ENCODE results near the gene GALNT4. TPM values are rescaled to one million over a fixed set of nuclear protein-coding genes. Genes with fewer than 3 reads are reported as not detected.

GALNT4 gene
- total RNA-seq, result 1 to 10 TPM; 5.4 to 5.7 TPM

DNA sequence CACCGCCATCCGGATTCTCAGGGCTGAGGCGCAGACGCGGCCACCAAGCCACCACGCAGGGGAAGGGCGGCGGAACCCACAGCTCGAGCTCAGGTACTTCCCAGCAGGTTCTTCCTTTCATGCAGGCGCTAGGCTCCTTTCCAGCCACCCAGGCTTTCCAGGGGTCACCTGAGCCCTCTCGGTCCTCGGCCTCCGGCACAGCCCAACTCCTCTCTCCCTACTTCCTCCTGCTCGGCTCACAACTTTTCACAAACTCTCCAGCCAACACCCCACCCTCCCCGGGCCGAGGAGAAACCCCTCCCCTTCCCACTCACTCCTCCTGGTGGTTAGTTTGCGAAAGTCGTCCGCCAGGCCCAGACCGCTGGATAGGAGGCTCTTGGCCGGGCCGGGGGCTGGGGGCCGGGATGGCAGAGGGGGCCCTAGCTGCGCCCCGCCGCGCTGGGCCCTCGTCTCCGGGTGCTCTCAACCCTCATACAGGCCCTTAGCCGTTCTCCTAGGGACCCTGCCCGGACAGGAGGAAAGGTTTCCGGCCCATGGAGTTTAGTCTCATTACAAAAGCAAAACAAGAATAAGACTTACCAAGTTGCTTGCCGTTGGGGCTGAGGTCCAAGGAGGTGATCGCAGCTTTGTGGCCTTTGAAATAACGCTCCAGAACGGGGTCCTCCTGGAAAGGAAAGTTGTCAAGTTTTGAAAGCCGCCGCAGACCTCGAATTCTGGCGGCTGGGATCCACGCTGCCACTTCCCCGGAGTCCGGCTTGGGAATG is at the start of gene GALNT4:
Gene GALNT4 (minus strand): TSS at position 256 of the 764 bp plus-strand sequence. CDS start 247 bp downstream, at position 9.
- no peaks in the 10 kb centered on the region for H3K9me3 Mint-ChIP-seq
- peak; percentile 77 for DNase-seq
- peaks cover 38% of the 10 kb centered on the region for H3K4me1 Mint-ChIP-seq
- peak within 1 kb of the TSS; percentile 91 for H3K4me3 Mint-ChIP-seq
- peak within 1 kb of the TSS; percentile 93 for H3K27ac Mint-ChIP-seq
- H3K27me3 Mint-ChIP-seq, result no peaks in the 10 kb centered on the region
- H3K36me3 Mint-ChIP-seq, result peaks cover 27% of the 10 kb centered on the region

DNA sequence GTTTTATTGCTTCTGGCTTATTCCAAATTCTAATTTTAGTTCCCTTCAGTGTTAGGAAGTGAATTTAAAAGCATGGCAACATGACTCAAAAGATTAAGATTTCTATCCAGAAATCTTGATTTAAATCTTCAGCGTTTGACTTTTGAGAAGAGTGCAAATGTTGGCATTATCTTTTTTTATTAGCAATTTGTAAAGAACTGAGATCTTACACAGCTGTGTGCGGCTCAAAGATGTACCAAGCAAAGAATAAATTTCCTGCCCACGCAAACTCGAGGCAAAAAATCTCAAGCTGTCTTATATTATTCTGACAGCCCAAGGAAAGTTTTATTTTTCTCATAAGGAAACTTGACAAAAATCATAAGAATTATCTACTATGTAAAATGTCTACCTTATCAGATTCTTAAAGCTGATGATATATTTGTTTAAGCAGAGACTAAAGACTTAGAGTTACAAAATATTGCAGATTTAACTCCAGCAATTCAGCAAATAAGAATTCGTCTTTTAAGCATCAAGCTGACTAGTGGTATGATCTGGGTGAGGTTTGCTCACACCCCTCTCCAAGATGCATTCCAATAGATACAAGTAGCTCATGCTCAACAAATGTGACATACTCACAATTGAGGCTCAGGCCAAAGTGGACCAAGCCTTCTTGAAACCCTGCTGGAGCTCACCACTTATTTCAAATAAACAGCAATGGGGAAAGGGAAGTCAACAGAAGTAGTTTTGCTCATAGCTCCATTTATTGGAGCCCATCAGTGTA is 48.6 kb upstream of the GALNT4 start:
- no peaks in the 10 kb centered on the region for H3K36me3 Mint-ChIP-seq
- peaks cover 2% of the 10 kb centered on the region for H3K4me1 Mint-ChIP-seq
- H3K27ac Mint-ChIP-seq, result no peak overlapping the region
- no peaks in the 10 kb centered on the region for H3K27me3 Mint-ChIP-seq
- no peak for DNase-seq
- no peaks in the 10 kb centered on the region for H3K9me3 Mint-ChIP-seq
- no peak overlapping the region for H3K4me3 Mint-ChIP-seq

DNA sequence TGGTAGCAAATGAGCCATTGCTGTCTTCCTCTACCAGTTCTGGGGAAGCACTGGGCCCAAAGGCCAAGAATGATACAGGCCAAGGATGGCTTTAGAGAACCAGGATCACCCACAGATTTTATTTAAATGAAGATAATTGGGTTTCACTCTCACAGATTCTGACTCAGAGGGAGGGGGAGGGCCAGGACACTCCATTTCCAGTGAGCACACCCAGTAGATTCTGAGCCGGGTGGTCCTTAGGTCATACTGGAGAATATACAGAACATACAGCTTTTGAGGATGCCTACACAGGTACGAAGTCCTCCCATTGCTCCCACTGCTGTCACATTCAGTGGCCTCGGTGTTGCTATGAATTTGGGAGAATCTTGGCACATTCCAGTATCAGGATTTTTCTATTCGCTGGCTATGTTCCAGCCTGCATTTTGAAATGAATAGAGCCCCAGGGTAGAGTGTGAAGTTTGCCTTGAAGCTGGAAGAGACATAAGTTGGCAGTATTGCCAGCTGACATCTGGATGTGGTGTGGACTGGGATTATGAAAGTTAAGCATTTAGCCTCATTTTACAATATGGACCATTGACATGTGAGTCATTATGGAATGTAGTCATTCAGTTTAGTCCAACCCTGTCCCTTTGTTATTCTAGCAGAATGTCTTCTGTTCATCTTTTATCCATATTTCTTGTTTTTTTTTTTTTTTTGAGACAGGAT is 47.0 kb upstream of the GALNT4 start:
- Mint-ChIP-seq H3K9me3 (no peaks in the 10 kb centered on the region), H3K4me3 (no peak overlapping the region), H3K27ac (no peak overlapping the region), H3K27me3 (no peaks in the 10 kb centered on the region), H3K4me1 (peaks cover 4% of the 10 kb centered on the region), H3K36me3 (no peaks in the 10 kb centered on the region)
- DNase-seq, result no peak

DNA sequence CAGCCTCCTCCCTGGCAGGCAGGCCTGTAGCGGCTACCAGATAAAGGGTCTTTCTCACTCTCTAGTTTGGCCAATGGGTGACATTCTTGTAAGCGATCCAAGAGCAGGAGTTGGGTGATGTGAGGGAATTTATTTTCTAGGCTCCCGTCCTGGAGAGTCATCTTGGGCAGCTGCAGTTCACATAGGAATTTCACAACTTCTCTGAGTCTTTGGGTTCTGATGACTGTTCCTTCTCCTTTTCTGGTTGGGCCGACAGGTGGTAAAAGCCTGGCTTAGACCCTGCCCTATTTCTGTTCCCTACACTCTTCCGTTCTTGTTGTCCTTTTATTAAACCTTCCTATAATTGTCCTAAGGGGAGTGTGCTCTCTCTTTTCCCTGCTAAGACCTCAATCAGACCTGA is 43.9 kb upstream of the GALNT4 start:
- Mint-ChIP-seq H3K4me1 (peaks cover 9% of the 10 kb centered on the region), H3K36me3 (peaks cover 1% of the 10 kb centered on the region), H3K27ac (no peak overlapping the region), H3K4me3 (no peak overlapping the region), H3K27me3 (no peaks in the 10 kb centered on the region), H3K9me3 (no peaks in the 10 kb centered on the region)
- no peak for DNase-seq

DNA sequence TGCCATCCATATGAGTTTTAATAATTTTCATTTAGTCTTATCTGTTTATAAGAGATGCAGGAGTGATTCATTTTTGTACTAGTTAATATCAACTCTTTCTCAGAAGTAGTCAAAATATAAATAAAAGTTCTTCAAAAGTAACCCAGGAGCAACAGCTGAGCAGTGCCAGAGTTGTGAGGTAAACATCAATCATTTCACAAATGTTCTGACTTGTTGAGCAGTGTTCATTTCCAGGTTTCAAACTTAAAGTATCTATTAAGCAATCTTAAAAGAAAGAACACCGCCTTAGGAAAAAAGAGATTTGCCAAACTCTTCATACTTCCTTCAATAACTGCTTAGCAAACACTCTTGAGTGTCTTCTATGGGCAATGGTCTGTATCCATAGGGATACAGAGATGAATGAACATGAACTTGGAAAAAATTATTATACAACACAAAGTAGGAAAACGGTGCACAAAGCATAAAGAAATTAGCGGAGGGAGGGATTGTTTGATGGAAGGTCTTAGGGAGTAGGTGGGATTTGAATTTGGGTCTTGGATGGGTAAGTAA is 43.2 kb upstream of the GALNT4 start:
- H3K36me3 Mint-ChIP-seq, result peaks cover 1% of the 10 kb centered on the region
- no peak overlapping the region for H3K4me3 Mint-ChIP-seq
- peaks cover 9% of the 10 kb centered on the region for H3K4me1 Mint-ChIP-seq
- no peak for DNase-seq
- no peak overlapping the region for H3K27ac Mint-ChIP-seq
- no peaks in the 10 kb centered on the region for H3K9me3 Mint-ChIP-seq
- H3K27me3 Mint-ChIP-seq, result no peaks in the 10 kb centered on the region

DNA sequence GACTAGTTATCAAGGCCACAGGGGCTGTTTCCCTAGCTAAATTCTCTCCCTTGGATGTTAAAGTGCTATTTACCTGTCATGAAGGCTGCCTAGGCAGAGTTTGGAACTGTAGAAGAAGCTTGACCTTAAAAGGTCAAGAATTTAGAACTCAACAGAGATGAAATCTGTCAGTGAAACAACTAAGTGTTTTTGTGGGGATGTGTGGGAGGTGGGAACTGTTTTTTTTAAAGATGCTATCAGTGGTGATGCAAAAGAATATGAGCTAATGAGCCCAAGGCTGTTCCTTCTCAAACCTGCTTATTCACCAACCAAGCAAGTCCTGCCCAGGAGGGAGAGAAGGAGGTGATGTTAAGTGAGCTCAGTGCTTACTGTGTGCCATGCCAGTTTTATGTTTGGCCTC is 42.0 kb upstream of the GALNT4 start:
- Mint-ChIP-seq H3K27ac (no peak overlapping the region), H3K27me3 (no peaks in the 10 kb centered on the region)

DNA sequence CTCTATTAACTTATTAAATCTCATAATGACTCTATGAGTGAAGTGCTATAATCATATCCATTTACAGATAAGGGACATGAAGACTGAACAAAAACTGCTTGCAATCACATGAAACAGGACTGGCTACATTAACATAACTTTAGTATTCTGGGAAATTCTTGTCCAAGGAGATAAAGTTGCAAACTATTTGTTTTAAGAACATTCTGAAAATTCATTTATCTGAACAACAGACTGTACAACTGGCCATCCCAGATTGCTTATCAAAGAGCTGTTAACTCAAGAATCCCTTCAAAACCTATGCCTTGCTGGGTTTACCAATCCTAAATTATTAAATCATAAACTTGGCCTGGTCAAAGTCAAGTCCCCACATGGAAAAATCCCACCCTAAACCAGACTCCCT is 40.4 kb upstream of the GALNT4 start:
- Mint-ChIP-seq H3K36me3 (peaks cover 1% of the 10 kb centered on the region), H3K27ac (no peak overlapping the region), H3K9me3 (no peaks in the 10 kb centered on the region), H3K27me3 (no peaks in the 10 kb centered on the region), H3K4me1 (peaks cover 9% of the 10 kb centered on the region), H3K4me3 (no peak overlapping the region)
- no peak for DNase-seq

More for the DNA sequence above, 42.0 kb upstream of the GALNT4 start:
- Mint-ChIP-seq H3K4me3 (no peak overlapping the region), H3K9me3 (no peaks in the 10 kb centered on the region), H3K4me1 (peaks cover 9% of the 10 kb centered on the region), H3K36me3 (peaks cover 1% of the 10 kb centered on the region)
- no peak for DNase-seq

DNA sequence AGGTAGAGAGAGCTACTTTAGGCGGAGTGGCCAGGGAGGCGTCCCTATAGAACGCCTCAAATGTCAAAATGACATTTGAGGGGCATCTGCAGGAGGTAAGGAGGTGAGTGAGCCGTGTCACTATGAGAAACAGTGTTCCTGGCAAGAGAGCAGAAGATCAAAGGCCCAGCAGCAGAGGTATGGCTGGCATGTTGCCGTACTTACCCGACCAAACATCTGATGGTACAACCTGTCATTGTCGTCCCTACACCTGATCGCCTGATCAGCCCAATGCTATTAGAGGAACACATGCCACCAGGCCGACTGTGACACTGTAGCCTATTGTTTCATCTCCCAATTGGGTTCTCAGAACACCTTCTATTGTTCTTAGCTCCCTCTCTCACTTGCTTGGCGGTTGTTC is 35.2 kb upstream of the GALNT4 start:
- Mint-ChIP-seq H3K4me3 (no peak overlapping the region), H3K9me3 (no peaks in the 10 kb centered on the region), H3K27ac (no peak overlapping the region), H3K27me3 (no peaks in the 10 kb centered on the region), H3K36me3 (peaks cover 1% of the 10 kb centered on the region), H3K4me1 (peaks cover 2% of the 10 kb centered on the region)
- no peak for DNase-seq

DNA sequence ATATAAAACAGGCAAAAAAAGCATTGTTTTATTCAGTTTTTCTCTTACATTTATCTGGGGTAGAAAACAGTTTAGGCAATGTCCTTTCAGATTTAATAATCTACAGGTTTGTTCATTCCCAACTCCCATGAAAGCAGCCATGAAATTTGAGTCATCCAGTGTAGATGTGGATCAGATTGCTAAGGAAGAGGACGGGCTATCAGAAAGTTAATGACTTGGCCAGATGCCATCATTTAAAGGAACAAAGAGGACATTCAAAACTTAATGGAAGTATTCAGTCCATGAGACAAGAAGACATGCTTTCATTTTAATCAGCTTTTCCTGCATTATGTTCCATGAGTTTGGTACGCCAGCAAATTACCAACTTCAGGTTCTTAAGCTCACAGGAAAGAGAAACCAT is 32.4 kb upstream of the GALNT4 start:
- H3K27me3 Mint-ChIP-seq, result no peaks in the 10 kb centered on the region
- no peak for DNase-seq
- H3K4me1 Mint-ChIP-seq, result no peaks in the 10 kb centered on the region
- H3K9me3 Mint-ChIP-seq, result peaks cover 1% of the 10 kb centered on the region
- no peak overlapping the region for H3K27ac Mint-ChIP-seq
- H3K36me3 Mint-ChIP-seq, result peaks cover 3% of the 10 kb centered on the region
- H3K4me3 Mint-ChIP-seq, result no peak overlapping the region

DNA sequence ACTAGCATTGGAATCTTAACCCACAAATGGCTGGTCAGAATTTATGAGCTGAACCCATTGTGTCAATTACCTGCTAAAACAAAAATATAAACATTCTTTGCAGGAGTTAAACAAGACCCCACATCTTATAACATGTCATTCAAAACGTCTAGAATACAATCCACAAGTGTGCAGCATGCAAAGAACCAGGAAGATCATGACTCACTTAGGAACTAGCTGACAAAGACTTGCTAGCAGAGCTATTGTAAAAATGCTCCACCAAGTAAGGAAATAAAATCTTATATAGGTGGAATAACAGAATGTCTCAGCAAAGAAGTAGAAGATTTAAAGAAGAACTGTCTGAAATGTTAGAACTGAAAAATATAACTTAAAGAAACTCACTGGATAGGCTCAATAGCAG is 27.8 kb upstream of the GALNT4 start:
- H3K9me3 Mint-ChIP-seq, result peaks cover 1% of the 10 kb centered on the region
- no peaks in the 10 kb centered on the region for H3K4me1 Mint-ChIP-seq
- no peak overlapping the region for H3K27ac Mint-ChIP-seq
- H3K4me3 Mint-ChIP-seq, result no peak overlapping the region
- DNase-seq, result no peak
- H3K36me3 Mint-ChIP-seq, result peaks cover 3% of the 10 kb centered on the region
- no peaks in the 10 kb centered on the region for H3K27me3 Mint-ChIP-seq

DNA sequence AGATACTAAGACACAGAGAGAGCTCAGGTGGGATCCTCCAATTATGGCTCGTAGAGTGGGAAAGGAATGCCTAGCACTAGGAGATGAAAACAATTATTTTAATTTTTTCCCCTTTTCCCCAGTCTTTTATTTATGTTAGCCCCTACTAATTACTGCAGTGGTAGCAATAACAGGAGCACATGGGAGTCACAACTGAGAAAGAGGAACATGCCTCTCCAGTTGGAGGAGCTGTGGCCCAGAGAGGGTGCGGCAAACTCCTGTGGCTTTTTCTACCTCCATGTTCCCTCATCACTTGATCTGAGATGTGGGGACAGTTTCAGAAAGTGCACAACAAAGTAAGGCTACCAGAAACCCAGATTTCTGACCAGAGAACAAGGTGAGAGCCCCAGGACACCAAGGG is 27.2 kb upstream of the GALNT4 start:
- no peaks in the 10 kb centered on the region for H3K4me1 Mint-ChIP-seq
- H3K27me3 Mint-ChIP-seq, result no peaks in the 10 kb centered on the region
- H3K4me3 Mint-ChIP-seq, result no peak overlapping the region
- peaks cover 3% of the 10 kb centered on the region for H3K36me3 Mint-ChIP-seq
- H3K9me3 Mint-ChIP-seq, result peaks cover 1% of the 10 kb centered on the region
- DNase-seq, result no peak
- no peak overlapping the region for H3K27ac Mint-ChIP-seq

DNA sequence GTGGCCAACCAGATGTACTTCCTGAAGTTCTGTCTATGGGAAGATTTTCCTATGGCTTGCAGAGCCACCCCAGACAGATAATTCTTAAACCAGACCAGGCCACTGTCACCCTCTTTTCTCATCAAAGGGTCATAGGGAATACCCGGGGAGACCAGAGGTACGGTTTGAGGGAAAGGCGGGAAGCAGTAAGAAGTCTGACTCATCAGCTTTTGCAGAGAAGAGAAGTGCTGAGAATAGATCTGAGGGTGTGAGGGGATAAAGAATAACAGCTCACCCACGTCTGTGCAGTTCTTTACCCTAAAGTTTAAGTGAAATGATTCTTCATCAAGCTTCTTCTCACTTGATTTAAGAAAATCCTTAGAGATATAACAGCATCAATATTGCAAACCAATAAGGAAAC is 22.5 kb upstream of the GALNT4 start:
- DNase-seq, result no peak
- Mint-ChIP-seq H3K36me3 (no peaks in the 10 kb centered on the region), H3K4me3 (no peak overlapping the region), H3K27ac (no peak overlapping the region), H3K9me3 (no peaks in the 10 kb centered on the region), H3K27me3 (no peaks in the 10 kb centered on the region), H3K4me1 (peaks cover 4% of the 10 kb centered on the region)

DNA sequence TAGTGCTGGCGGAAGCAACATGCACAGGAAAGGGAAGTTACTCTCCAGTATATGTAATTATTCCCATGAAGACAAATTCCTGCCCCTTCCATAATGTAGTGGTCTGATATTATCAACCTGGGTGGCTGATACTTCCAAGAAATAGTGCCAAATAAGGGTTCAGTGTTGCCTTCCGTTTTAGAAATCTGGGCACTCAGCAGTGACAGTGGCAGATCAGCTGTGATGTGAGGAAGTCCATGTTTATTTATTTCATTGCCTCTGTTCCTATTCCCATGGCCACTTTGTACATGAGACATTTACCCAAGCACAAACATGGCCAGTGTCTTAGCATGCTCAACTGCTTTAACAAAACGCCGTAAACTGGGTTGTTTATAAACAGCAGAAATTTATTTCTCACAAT is 21.6 kb upstream of the GALNT4 start:
- no peaks in the 10 kb centered on the region for H3K27me3 Mint-ChIP-seq
- peaks cover 4% of the 10 kb centered on the region for H3K4me1 Mint-ChIP-seq
- no peaks in the 10 kb centered on the region for H3K9me3 Mint-ChIP-seq
- no peak for DNase-seq
- no peak overlapping the region for H3K27ac Mint-ChIP-seq
- H3K36me3 Mint-ChIP-seq, result no peaks in the 10 kb centered on the region
- no peak overlapping the region for H3K4me3 Mint-ChIP-seq

DNA sequence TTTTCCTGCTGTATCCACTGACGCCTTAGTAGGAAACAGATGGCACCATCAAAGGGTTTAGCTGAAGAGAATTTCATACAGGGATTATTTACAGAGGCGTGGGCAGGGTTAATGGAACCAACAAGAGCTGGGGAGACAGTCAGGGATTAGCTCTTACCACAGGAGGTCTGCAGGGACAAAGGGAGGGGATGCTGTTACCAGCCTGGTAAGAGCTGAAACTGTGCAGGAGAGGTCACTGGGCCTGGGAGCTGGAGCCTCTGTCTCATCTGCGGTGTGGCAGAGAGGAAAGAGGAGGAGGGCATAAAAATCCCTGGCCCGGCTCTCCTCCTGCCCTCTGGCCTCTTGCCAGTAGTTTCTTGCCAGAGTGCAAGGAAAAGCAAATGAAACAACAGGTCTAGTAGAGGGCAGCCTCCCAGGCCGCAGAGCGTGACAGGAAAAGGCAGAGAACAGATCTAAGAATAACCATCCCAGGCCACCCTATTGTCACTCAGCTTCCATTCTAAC is 20.1 kb upstream of the GALNT4 start:
- no peaks in the 10 kb centered on the region for H3K27me3 Mint-ChIP-seq
- peaks cover 4% of the 10 kb centered on the region for H3K4me1 Mint-ChIP-seq
- H3K36me3 Mint-ChIP-seq, result no peaks in the 10 kb centered on the region
- H3K4me3 Mint-ChIP-seq, result no peak overlapping the region
- no peak overlapping the region for H3K27ac Mint-ChIP-seq
- H3K9me3 Mint-ChIP-seq, result no peaks in the 10 kb centered on the region
- DNase-seq, result no peak

DNA sequence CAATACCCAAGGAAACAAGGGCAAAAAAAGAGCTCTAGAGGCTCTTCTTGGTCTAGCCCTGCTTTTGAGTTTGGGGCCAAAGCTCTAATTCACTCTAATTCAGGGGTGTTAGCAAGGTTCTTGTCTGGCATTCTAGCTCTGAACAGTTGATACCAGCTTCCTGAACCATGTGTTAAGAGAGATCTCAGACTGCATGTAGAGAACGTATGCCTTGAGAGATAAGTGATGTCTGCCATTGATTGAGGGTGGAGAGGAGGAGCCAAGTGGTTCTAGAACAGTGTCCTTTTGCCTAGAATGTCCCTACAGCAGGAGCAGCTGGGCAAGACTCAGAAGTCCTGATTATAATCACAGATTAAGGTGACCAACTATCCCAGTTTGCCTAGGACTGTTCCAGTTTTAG is 19.4 kb upstream of the GALNT4 start:
- no peak overlapping the region for H3K27ac Mint-ChIP-seq
- no peaks in the 10 kb centered on the region for H3K36me3 Mint-ChIP-seq
- H3K4me3 Mint-ChIP-seq, result no peak overlapping the region
- H3K4me1 Mint-ChIP-seq, result peaks cover 4% of the 10 kb centered on the region
- H3K9me3 Mint-ChIP-seq, result no peaks in the 10 kb centered on the region
- no peaks in the 10 kb centered on the region for H3K27me3 Mint-ChIP-seq
- DNase-seq, result no peak

Data from activated naive CD8-positive, alpha-beta T cell treated with anti-CD3 and anti-CD28 coated beads for 36 hours (primary cell).